ENCODE measurements around the gene LOXL1.
"Not testable (repeated sequence)": the region's sequence is repeated elsewhere in the genome, so short reads cannot be mapped to it uniquely, and the experiment has no call there.

LOXL1 gene

GRCh38 chr15:73954188-73955145 lies 28.2 kb downstream of the LOXL1 start:
- no peak for DNase-seq (ENCODE audit: low read depth)

- no peak for DNase-seq (ENCODE audit: low read depth)
These were observed 29.1 kb downstream of the LOXL1 start for GRCh38 chr15:73955326-73955725.

- no peak for DNase-seq (ENCODE audit: low read depth)
These were observed 29.8 kb downstream of the LOXL1 start for GRCh38 chr15:73955861-73956742.

- peak; percentile 75 for DNase-seq (ENCODE audit: low read depth)
These were observed 30.5 kb downstream of the LOXL1 start for GRCh38 chr15:73956743-73957135.

- no peak for DNase-seq (ENCODE audit: low read depth)
These were observed 31.0 kb downstream of the LOXL1 start for GRCh38 chr15:73957276-73957675.

GRCh38 chr15:73957785-73958184 lies 31.5 kb downstream of the LOXL1 start:
- DNase-seq (ENCODE audit: low read depth), result no peak

GRCh38 chr15:73959012-73959581 lies 32.8 kb downstream of the LOXL1 start:
- peak; percentile 42 for DNase-seq (ENCODE audit: low read depth)

- no peak for DNase-seq (ENCODE audit: low read depth)
These were observed 33.5 kb downstream of the LOXL1 start for GRCh38 chr15:73959801-73960200.

GRCh38 chr15:73960472-73961070 lies 34.3 kb downstream of the LOXL1 start:
- DNase-seq (ENCODE audit: low read depth), result not testable (repeated sequence)

- no peak for DNase-seq (ENCODE audit: low read depth)
These were observed 36.2 kb downstream of the LOXL1 start for GRCh38 chr15:73962433-73962832.

- peak; percentile 43 for DNase-seq (ENCODE audit: low read depth)
These were observed 38.5 kb downstream of the LOXL1 start for GRCh38 chr15:73964736-73965093.

GRCh38 chr15:73965094-73965757 lies 39.0 kb downstream of the LOXL1 start:
- no peak for DNase-seq (ENCODE audit: low read depth)

- DNase-seq (ENCODE audit: low read depth), result peak; percentile 52
These were observed 39.5 kb downstream of the LOXL1 start for GRCh38 chr15:73965758-73966113.

- DNase-seq (ENCODE audit: low read depth), result no peak
These were observed 42.2 kb downstream of the LOXL1 start for GRCh38 chr15:73968461-73968860.

GRCh38 chr15:73969151-73969759 lies 43.0 kb downstream of the LOXL1 start:
- DNase-seq (ENCODE audit: low read depth), result no peak

- peak; percentile 68 for DNase-seq (ENCODE audit: low read depth)
These were observed 46.9 kb downstream of the LOXL1 start for GRCh38 chr15:73972984-73973682.

- not testable (repeated sequence) for DNase-seq (ENCODE audit: low read depth)
These were observed 47.5 kb downstream of the LOXL1 start for GRCh38 chr15:73973683-73974200.

GRCh38 chr15:73975440-73976125 lies 49.3 kb downstream of the LOXL1 start:
- not testable (repeated sequence) for DNase-seq (ENCODE audit: low read depth)

- DNase-seq (ENCODE audit: low read depth), result no peak
These were observed 52.6 kb downstream of the LOXL1 start for GRCh38 chr15:73978896-73979295.

- no peak for DNase-seq (ENCODE audit: low read depth)
These were observed 53.4 kb downstream of the LOXL1 start for GRCh38 chr15:73979636-73980035.
